Activated CD8-positive, alpha-beta memory T cell treated with anti-CD3 and anti-CD28 coated beads, Interleukin-2, amount 10 ng/mL, durations not matched to agents 7 days and 5 days (primary cell): ENCODE measurements around the gene ACTR3. TPM values are rescaled to one million over a fixed set of nuclear protein-coding genes. Genes with fewer than 3 reads are reported as not detected.

Experiments used
- ATAC-seq: fragments of 150-1000 bp; cut with Tn5 transposase; one replicate; pipeline ENCODE4 v1.10.0; 2021; ENCODE audit warnings: moderate library complexity
- CTCF ChIA-PET: fragments of 350-600 bp; sonication (Branson Sonifier 250); formaldehyde crosslinking; loops from one replicate; lab custom pipeline; 2021; ENCODE audit warnings: antibody characterized with exemption; lab: Charles Lee
- DNase-seq: peaks from one replicate; pipeline ENCODE4 v3.0.0-alpha.2; 2020
- H3K27ac Mint-ChIP-seq: one replicate; pipeline ENCODE4 v1.8.0; 2021; ENCODE audit warnings: mild to moderate bottlenecking, mixed read lengths
- H3K27me3 Mint-ChIP-seq: one replicate; pipeline ENCODE4 v1.8.0; 2021; ENCODE audit warnings: mixed read lengths
- H3K36me3 Mint-ChIP-seq: one replicate; pipeline ENCODE4 v1.8.0; 2021; ENCODE audit warnings: mild to moderate bottlenecking, mixed read lengths
- H3K4me1 Mint-ChIP-seq: one replicate; pipeline ENCODE4 v1.8.0; 2021; ENCODE audit warnings: mixed read lengths
- H3K4me3 Mint-ChIP-seq: one replicate; pipeline ENCODE4 v1.8.0; 2021; ENCODE audit warnings: mild to moderate bottlenecking, moderate library complexity, mixed read lengths
- H3K9me3 Mint-ChIP-seq: one replicate; pipeline ENCODE4 v1.8.0; 2022; ENCODE audit warnings: low read depth, mixed read lengths
- total RNA-seq, 2 experiments: library from RNA; stranded (reverse); gene quantifications; one replicate each; pipeline ENCODE4 v1.2.3, GENCODE V29; 2021

Gene ACTR3
- total RNA-seq, 2 experiments from 2014 or later = 511 to 626 TPM

- H3K4me1 Mint-ChIP-seq = peaks cover 3% of the 10 kb centered on the region
- H3K36me3 Mint-ChIP-seq = peaks cover 8% of the 10 kb centered on the region
- H3K4me3 Mint-ChIP-seq = no peak overlapping the region
- no peaks in the 10 kb centered on the region for H3K9me3 Mint-ChIP-seq
- ATAC-seq (no peak), DNase-seq (no peak)
- no peaks in the 10 kb centered on the region for H3K27me3 Mint-ChIP-seq
- CTCF ChIA-PET = no interaction called here
- H3K27ac Mint-ChIP-seq = no peak overlapping the region
Measured at GRCh38 chr2:113854970-113855740, 34.7 kb upstream of the ACTR3 start.

DNA sequence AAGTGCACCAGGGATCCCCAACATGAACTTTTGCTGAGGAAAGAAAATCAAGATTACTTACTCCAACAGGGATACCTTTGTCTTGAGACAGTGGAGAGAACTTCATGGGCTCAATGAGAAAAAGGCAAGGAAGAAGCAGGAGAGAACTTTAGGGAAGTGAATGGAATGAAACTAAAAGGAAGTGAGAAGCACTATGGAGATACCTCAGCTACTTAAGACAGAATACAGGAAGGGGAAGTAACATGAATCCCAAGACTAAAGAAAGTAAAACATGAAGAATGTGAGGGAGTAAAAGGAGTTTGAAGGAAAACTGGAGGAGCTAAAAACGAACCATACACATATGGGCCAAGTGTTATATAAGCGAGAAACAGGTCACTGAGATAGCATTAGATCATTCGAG is 32.4 kb upstream of the ACTR3 start:
- no peak overlapping the region for H3K27ac Mint-ChIP-seq
- DNase-seq = no peak
- no peak overlapping the region for H3K4me3 Mint-ChIP-seq
- H3K36me3 Mint-ChIP-seq = peaks cover 10% of the 10 kb centered on the region
- ATAC-seq = no peak
- H3K4me1 Mint-ChIP-seq = peaks cover 3% of the 10 kb centered on the region
- no peaks in the 10 kb centered on the region for H3K9me3 Mint-ChIP-seq
- CTCF ChIA-PET = no interaction called here
- no peaks in the 10 kb centered on the region for H3K27me3 Mint-ChIP-seq

- Mint-ChIP-seq H3K4me1 (peaks cover 3% of the 10 kb centered on the region), H3K27me3 (no peaks in the 10 kb centered on the region), H3K27ac (no peak overlapping the region), H3K36me3 (peaks cover 10% of the 10 kb centered on the region), H3K4me3 (no peak overlapping the region), H3K9me3 (no peaks in the 10 kb centered on the region)
- DNase-seq = no peak
- CTCF ChIA-PET = no interaction called here
- ATAC-seq = no peak
Measured at GRCh38 chr2:113858764-113859163, 31.1 kb upstream of the ACTR3 start.

DNA sequence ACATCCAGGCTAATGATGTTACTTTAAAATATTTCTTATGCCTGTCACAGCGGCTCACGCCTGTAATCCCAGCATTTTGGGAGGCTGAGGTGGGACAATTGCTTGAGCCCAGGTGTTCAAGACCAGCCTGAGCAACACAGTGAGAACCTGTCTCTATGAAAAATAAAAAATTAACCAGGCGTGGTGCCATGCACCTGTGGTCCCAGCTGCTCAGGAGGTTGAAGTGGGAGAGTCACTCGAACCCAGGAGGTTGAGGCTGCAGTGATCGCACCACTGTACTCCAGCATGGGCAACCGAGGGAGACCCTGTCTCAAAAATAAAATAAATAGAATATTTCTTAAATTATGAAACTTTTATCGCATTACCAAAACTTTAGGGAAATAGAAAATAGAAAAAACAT is 28.1 kb upstream of the ACTR3 start:
- CTCF ChIA-PET = no interaction called here
- DNase-seq (no peak), ATAC-seq (no peak)
- Mint-ChIP-seq H3K9me3 (no peaks in the 10 kb centered on the region), H3K4me3 (no peak overlapping the region), H3K27me3 (peaks cover 3% of the 10 kb centered on the region), H3K4me1 (peaks cover 3% of the 10 kb centered on the region), H3K36me3 (peaks cover 9% of the 10 kb centered on the region), H3K27ac (no peak overlapping the region)

DNA sequence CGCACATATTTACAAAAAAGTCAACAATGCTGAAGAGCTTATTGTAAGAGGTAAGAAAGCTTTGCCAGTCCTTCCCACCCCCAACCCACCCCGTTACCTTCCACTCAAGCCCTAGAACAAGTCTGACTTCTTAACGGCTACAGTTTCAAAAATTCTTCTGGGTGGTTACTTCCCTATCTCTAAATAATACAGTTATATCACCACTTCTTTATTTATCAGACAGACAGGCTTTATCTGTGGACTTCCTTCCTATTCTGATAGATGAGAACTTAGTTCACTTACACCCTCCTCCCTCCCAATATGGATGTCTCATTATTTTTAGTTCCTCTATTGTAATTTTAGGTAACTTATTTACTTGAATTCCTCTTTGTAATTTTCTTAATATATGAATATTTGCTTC is 26.7 kb upstream of the ACTR3 start:
- no peak overlapping the region for H3K27ac Mint-ChIP-seq
- CTCF ChIA-PET = no interaction called here
- ATAC-seq (no peak), DNase-seq (no peak)
- peaks cover 3% of the 10 kb centered on the region for H3K36me3 Mint-ChIP-seq
- no peak overlapping the region for H3K4me3 Mint-ChIP-seq
- peaks cover 2% of the 10 kb centered on the region for H3K4me1 Mint-ChIP-seq
- no peaks in the 10 kb centered on the region for H3K9me3 Mint-ChIP-seq
- H3K27me3 Mint-ChIP-seq = peaks cover 11% of the 10 kb centered on the region

GRCh38 chr2:113867571-113867970 is 22.3 kb upstream of the ACTR3 start:
- ATAC-seq = no peak
- CTCF ChIA-PET = interaction anchor here (1.5 kb wide), 1 partner anchor 150 kb away, joined by 3 read pairs; no protein-coding TSS in a partner anchor
- Mint-ChIP-seq H3K9me3 (no peaks in the 10 kb centered on the region), H3K27me3 (peaks cover 12% of the 10 kb centered on the region), H3K4me1 (peaks cover 12% of the 10 kb centered on the region), H3K4me3 (no peak overlapping the region), H3K36me3 (no peaks in the 10 kb centered on the region), H3K27ac (no peak overlapping the region)
- DNase-seq = no peak

GRCh38 chr2:113869253-113869652 is 20.6 kb upstream of the ACTR3 start:
- ATAC-seq (no peak), DNase-seq (no peak)
- Mint-ChIP-seq H3K9me3 (no peaks in the 10 kb centered on the region), H3K27ac (no peak overlapping the region), H3K27me3 (peaks cover 12% of the 10 kb centered on the region), H3K4me3 (no peak overlapping the region), H3K4me1 (peaks cover 19% of the 10 kb centered on the region), H3K36me3 (peaks cover 6% of the 10 kb centered on the region)
- CTCF ChIA-PET = no interaction called here

GRCh38 chr2:113872201-113872600 is 17.7 kb upstream of the ACTR3 start:
- H3K27ac Mint-ChIP-seq = no peak overlapping the region
- no peak overlapping the region for H3K4me3 Mint-ChIP-seq
- ATAC-seq = no peak
- peaks cover 12% of the 10 kb centered on the region for H3K36me3 Mint-ChIP-seq
- no peaks in the 10 kb centered on the region for H3K9me3 Mint-ChIP-seq
- peaks cover 9% of the 10 kb centered on the region for H3K27me3 Mint-ChIP-seq
- CTCF ChIA-PET = no interaction called here
- DNase-seq = no peak
- peaks cover 35% of the 10 kb centered on the region for H3K4me1 Mint-ChIP-seq

GRCh38 chr2:113873867-113874266 is 16.0 kb upstream of the ACTR3 start:
- H3K36me3 Mint-ChIP-seq = peaks cover 15% of the 10 kb centered on the region
- DNase-seq = no peak
- no peaks in the 10 kb centered on the region for H3K9me3 Mint-ChIP-seq
- H3K27me3 Mint-ChIP-seq = no peaks in the 10 kb centered on the region
- CTCF ChIA-PET = no interaction called here
- peak overlapping the region; percentile 12 for H3K27ac Mint-ChIP-seq
- no peak overlapping the region for H3K4me3 Mint-ChIP-seq
- ATAC-seq = no peak
- H3K4me1 Mint-ChIP-seq = peaks cover 41% of the 10 kb centered on the region

DNA sequence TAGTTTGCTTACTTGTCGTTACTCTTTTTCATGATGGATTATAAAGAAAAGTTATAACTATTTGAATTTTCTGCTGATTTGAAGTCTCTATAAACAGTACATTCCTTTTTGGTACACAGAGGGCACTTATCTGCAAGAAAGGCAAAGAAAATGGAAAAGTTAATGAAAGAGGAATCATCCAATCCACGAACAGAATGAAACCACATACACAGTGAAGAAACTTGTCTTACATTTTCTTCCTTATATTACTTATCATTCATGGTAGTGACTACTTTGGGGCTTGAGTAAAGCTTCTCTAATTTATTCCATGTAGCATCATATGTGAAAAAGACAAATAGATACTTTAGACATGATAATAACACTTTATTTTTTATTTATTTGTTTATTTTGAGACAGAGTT is 14.8 kb upstream of the ACTR3 start:
- CTCF ChIA-PET = interaction anchor here (1.4 to 2.0 kb wide), 2 partner anchors 12 to 19 kb away, joined by 3 to 5 read pairs; no protein-coding TSS in a partner anchor

DNA sequence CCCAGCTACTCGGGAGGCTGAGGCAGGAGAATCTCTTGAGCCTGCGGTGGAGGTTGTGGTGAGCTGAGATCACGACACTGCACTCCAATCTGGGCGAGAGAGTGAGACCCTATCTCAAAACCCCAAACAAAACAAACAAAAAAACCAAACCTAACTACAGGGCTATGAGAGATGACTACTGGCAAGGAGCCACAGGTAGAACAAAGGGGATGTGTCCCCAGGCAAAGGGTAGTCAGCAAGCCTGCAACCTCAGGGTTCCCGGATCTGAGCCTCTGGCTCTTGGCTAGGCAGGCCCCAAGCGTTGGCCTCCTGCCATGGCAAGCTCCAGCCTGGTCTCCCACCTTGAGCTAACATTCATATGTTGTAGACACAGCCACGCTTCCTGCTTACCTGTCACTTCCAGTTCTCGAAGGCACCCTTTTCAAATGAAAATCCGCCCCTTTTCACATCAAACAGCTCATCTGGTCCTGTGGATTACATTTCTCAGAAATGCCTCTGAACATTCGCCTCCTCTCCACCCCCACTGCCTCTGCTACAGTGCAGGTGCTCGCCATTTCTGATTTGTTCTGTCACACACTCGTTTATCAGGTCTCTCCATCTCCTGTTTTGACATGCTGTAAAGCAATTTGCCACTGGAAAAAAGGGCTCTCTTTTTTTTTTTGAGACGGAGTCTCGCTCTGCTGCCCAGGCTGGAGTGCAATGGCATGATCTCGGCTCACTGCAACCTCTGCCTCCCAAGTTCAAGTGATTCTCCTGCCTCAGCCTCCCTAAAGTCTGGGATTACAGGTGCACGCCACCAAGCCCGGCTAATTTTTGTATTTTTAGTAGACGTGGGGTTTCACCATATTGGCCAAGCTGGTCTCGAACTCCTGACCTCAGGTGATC is 13.1 kb upstream of the ACTR3 start:
- CTCF ChIA-PET = interaction anchor here (0.6 to 2.9 kb wide), 7 partner anchors 10 to 121 kb away, joined by 3 to 10 read pairs (median 5); partner anchors contain the start of gene SLC35F5
- H3K4me1 Mint-ChIP-seq = peaks cover 56% of the 10 kb centered on the region
- no peaks in the 10 kb centered on the region for H3K9me3 Mint-ChIP-seq

More for the DNA sequence above, 14.8 kb upstream of the ACTR3 start:
- Mint-ChIP-seq H3K27ac (no peak overlapping the region), H3K36me3 (peaks cover 22% of the 10 kb centered on the region), H3K9me3 (no peaks in the 10 kb centered on the region), H3K4me1 (peaks cover 47% of the 10 kb centered on the region), H3K27me3 (no peaks in the 10 kb centered on the region), H3K4me3 (no peak overlapping the region)
- no peak for DNase-seq
- ATAC-seq = no peak

GRCh38 chr2:113877711-113878598 is 11.9 kb upstream of the ACTR3 start:
- Mint-ChIP-seq H3K27me3 (no peaks in the 10 kb centered on the region), H3K4me3 (no peak overlapping the region), H3K9me3 (no peaks in the 10 kb centered on the region), H3K36me3 (peaks cover 38% of the 10 kb centered on the region), H3K4me1 (peaks cover 59% of the 10 kb centered on the region), H3K27ac (peak overlapping the region; percentile 80)
- DNase-seq = no peak
- no peak for ATAC-seq
- CTCF ChIA-PET = interaction anchor here (0.7 to 2.9 kb wide), 5 partner anchors 11 to 1028 kb away, joined by 3 to 10 read pairs (median 5); partner anchors contain the start of gene SLC35F5

More for the DNA sequence above, 13.1 kb upstream of the ACTR3 start:
- ATAC-seq (peak; percentile 91), DNase-seq (peak; percentile 84)
- Mint-ChIP-seq H3K4me3 (peak overlapping the region; percentile 29), H3K27ac (peak overlapping the region; percentile 80), H3K36me3 (peaks cover 30% of the 10 kb centered on the region), H3K27me3 (no peaks in the 10 kb centered on the region)
